ENCODE data around the gene GPC1. TPM values are rescaled to one million over a fixed set of nuclear protein-coding genes. Genes with fewer than 3 reads are reported as not detected.

The GPC1 gene
- total RNA-seq, 3 donors from 2014 or later = 13.8 to 56.3 (median 21.0) TPM

GRCh38 chr2:240506406-240507059 is 71.1 kb downstream of the GPC1 start:
- no peak overlapping the region for H3K27ac ChIP-seq
- no peak for TF ChIP-seq POLR2AphosphoS5 (IDR thresholded peaks at IDR 0.05)
- no peak for TF ChIP-seq POLR2A (IDR thresholded peaks at IDR 0.05)
- no peaks in the 10 kb centered on the region for H3K4me1 ChIP-seq
- H3K9me3 ChIP-seq = no peaks in the 10 kb centered on the region
- intact Hi-C loops (cut with DNase I; ENCODE audit: low total_unique reads) = no loop called here
- H3K36me3 ChIP-seq = no peaks in the 10 kb centered on the region
- H3K4me3 ChIP-seq = no peak overlapping the region
- H3K27me3 ChIP-seq = no peaks in the 10 kb centered on the region
- DNase-seq (ENCODE audit: low spot score in 2 of 2) = peak; percentile 4 to 20

GRCh38 chr2:240507060-240507777 is 71.8 kb downstream of the GPC1 start:
- no peaks in the 10 kb centered on the region for H3K9me3 ChIP-seq
- no peak overlapping the region for H3K4me3 ChIP-seq
- H3K27ac ChIP-seq = no peak overlapping the region
- H3K27me3 ChIP-seq = no peaks in the 10 kb centered on the region
- no peaks in the 10 kb centered on the region for H3K36me3 ChIP-seq
- intact Hi-C loops (cut with DNase I; ENCODE audit: low total_unique reads) = no loop called here
- no peak for TF ChIP-seq POLR2A (IDR thresholded peaks at IDR 0.05)
- TF ChIP-seq CTCF (IDR thresholded peaks at IDR 0.05) = no peak
- no peak for TF ChIP-seq POLR2AphosphoS5 (IDR thresholded peaks at IDR 0.05)
- peak; percentile 6 to 47 for DNase-seq (ENCODE audit: low spot score in 2 of 2)
- no peaks in the 10 kb centered on the region for H3K4me1 ChIP-seq

- TF ChIP-seq CTCF (IDR thresholded peaks at IDR 0.05) = no peak
- no peak for TF ChIP-seq POLR2AphosphoS5 (IDR thresholded peaks at IDR 0.05)
- TF ChIP-seq POLR2A (IDR thresholded peaks at IDR 0.05) = no peak
- H3K36me3 ChIP-seq = no peaks in the 10 kb centered on the region
- H3K27ac ChIP-seq = no peak overlapping the region
- DNase-seq (ENCODE audit: low spot score in 2 of 2) = peak; percentile 8 to 44
- H3K4me1 ChIP-seq = no peaks in the 10 kb centered on the region
- H3K9me3 ChIP-seq = no peaks in the 10 kb centered on the region
- intact Hi-C loops (cut with DNase I; ENCODE audit: low total_unique reads) = no loop called here
- H3K4me3 ChIP-seq = no peak overlapping the region
- H3K27me3 ChIP-seq = no peaks in the 10 kb centered on the region
Measured at GRCh38 chr2:240507778-240508251, 72.4 kb downstream of the GPC1 start.

GRCh38 chr2:240508832-240509545 is 73.5 kb downstream of the GPC1 start:
- no peaks in the 10 kb centered on the region for H3K36me3 ChIP-seq
- H3K4me1 ChIP-seq = no peaks in the 10 kb centered on the region
- no peaks in the 10 kb centered on the region for H3K9me3 ChIP-seq
- no peaks in the 10 kb centered on the region for H3K27me3 ChIP-seq
- intact Hi-C loops (cut with DNase I; ENCODE audit: low total_unique reads) = no loop called here
- DNase-seq (ENCODE audit: low spot score in 2 of 2) = no peak
- no peak overlapping the region for H3K27ac ChIP-seq
- no peak overlapping the region for H3K4me3 ChIP-seq
- TF ChIP-seq POLR2A (IDR thresholded peaks at IDR 0.05) (no peak), CTCF (IDR thresholded peaks at IDR 0.05) (no peak), POLR2AphosphoS5 (IDR thresholded peaks at IDR 0.05) (no peak)

GRCh38 chr2:240509667-240510512 is 74.4 kb downstream of the GPC1 start:
- TF ChIP-seq POLR2A (IDR thresholded peaks at IDR 0.05) = no peak
- no peak for TF ChIP-seq CTCF (IDR thresholded peaks at IDR 0.05)
- no peak for TF ChIP-seq POLR2AphosphoS5 (IDR thresholded peaks at IDR 0.05)
- peak; percentile 10 to 20 for DNase-seq (ENCODE audit: low spot score in 2 of 2)

More at GRCh38 chr2:240509667-240510512, 74.4 kb downstream of the GPC1 start:
- Histone ChIP-seq H3K27me3 (no peaks in the 10 kb centered on the region), H3K27ac (no peak overlapping the region), H3K4me1 (no peaks in the 10 kb centered on the region), H3K36me3 (no peaks in the 10 kb centered on the region), H3K4me3 (no peak overlapping the region), H3K9me3 (no peaks in the 10 kb centered on the region)
- intact Hi-C loops (cut with DNase I; ENCODE audit: low total_unique reads) = no loop called here
